GM23248 (cell line): ENCODE data around the gene SINHCAF.
"Not testable (repeated sequence)": the region's sequence is repeated elsewhere in the genome, so short reads cannot be mapped to it uniquely, and the experiment has no call there.

Experiments used
- EZH2 ChIP-seq: fragments of 200-600 bp; sonication (generic); IDR thresholded peaks from 2 replicates; pipeline ENCODE4 v1.6.1; 2018; ENCODE audit warnings: antibody characterized with exemption, mild to moderate bottlenecking; ENCODE audit not compliant: insufficient read depth, poor library complexity, severe bottlenecking
- EZH2phosphoT487 ChIP-seq: fragments of 200-600 bp; sonication (generic); IDR thresholded peaks from 2 replicates; pipeline ENCODE4 v1.6.1; 2018; ENCODE audit warnings: antibody characterized with exemption, moderate library complexity, mild to moderate bottlenecking, low read depth; ENCODE audit not compliant: insufficient read depth

DNA sequence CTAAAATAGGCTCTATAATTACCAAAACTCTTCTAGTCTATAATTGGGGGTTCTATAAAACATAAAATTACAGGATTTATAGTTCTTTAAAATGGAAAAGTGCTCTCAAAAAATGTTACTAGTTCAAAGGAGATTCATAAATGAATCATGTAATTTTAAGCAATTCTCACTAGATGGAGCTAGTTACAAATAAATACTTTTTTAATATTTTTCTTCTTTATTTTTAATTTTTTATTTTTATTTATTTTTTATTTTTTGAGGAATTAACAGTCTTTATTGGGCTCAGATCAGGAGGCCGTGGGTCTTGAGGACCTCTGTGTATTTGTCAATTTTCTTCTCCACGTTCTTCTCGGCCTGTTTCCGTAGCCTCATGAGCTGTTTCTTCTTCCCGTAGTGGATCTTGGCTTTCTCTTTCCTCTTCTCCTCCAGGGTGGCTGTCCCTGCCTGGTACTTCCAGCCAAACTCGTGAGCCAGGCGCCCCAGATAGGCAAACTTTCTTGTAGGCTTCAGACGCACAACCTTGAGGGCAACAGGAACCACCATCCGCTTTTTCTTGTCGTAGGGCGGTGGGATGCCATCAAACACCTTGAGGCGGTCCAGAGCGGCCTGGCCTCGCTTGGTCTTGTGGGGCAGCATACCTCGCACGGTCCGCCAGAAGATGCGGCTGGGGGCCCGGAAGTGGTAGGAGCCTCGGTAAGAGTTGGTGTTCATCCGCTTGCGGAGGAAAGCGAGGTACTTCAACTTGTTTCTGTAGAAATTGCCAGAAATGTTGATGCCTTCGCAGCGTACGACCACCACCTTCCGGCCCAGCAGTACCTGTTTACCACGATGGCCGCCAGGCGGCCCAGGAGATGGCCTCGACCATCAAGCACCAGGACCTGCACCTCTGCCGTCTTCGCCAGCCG, 74.0 kb downstream of the SINHCAF start:
- not testable (repeated sequence) for TF ChIP-seq EZH2, EZH2phosphoT487
